ENCODE results near the gene CAPN15.
"Not testable (repeated sequence)": the region's sequence is repeated elsewhere in the genome, so short reads cannot be mapped to it uniquely, and the experiment has no call there.

The CAPN15 gene

GRCh38 chr16:507527-507926, 20.0 kb upstream of the CAPN15 start:
- DNase-seq, result not testable (repeated sequence)

- no peak for DNase-seq
Observed at GRCh38 chr16:507996-508395, 19.5 kb upstream of the CAPN15 start.

- no peak for DNase-seq
Observed at GRCh38 chr16:508884-509736, 18.4 kb upstream of the CAPN15 start.

GRCh38 chr16:510066-510825, 17.3 kb upstream of the CAPN15 start:
- no peak for DNase-seq

GRCh38 chr16:512802-513201, 14.7 kb upstream of the CAPN15 start:
- DNase-seq, result no peak

GRCh38 chr16:513950-514349, 13.6 kb upstream of the CAPN15 start:
- DNase-seq, result no peak

GRCh38 chr16:515175-515938, 12.2 kb upstream of the CAPN15 start:
- no peak for DNase-seq

- no peak for DNase-seq
Observed at GRCh38 chr16:515939-516226, 11.6 kb upstream of the CAPN15 start.

- DNase-seq, result no peak
Observed at GRCh38 chr16:516301-516700, 11.2 kb upstream of the CAPN15 start.

- DNase-seq, result no peak
Observed at GRCh38 chr16:518858-519257, 8.7 kb upstream of the CAPN15 start.

GRCh38 chr16:519425-519824, 8.1 kb upstream of the CAPN15 start:
- no peak for DNase-seq

GRCh38 chr16:519841-520687, 7.4 kb upstream of the CAPN15 start:
- DNase-seq, result no peak

GRCh38 chr16:520847-521246, 6.7 kb upstream of the CAPN15 start:
- DNase-seq, result no peak

- no peak for DNase-seq
Observed at GRCh38 chr16:521381-522210, 5.9 kb upstream of the CAPN15 start.

- no peak for DNase-seq
Observed at GRCh38 chr16:522320-523096, 5.0 kb upstream of the CAPN15 start.

GRCh38 chr16:523097-523741, 4.3 kb upstream of the CAPN15 start:
- DNase-seq, result no peak

- DNase-seq, result no peak
Observed at GRCh38 chr16:524274-525040, 3.1 kb upstream of the CAPN15 start.

GRCh38 chr16:525123-525519, 2.4 kb upstream of the CAPN15 start:
- DNase-seq, result no peak

GRCh38 chr16:525520-526180, 1.9 kb upstream of the CAPN15 start:
- no peak for DNase-seq

All from GF-D8 (cell line).